ENCODE measurements around the gene NDUFS4.

DNA sequence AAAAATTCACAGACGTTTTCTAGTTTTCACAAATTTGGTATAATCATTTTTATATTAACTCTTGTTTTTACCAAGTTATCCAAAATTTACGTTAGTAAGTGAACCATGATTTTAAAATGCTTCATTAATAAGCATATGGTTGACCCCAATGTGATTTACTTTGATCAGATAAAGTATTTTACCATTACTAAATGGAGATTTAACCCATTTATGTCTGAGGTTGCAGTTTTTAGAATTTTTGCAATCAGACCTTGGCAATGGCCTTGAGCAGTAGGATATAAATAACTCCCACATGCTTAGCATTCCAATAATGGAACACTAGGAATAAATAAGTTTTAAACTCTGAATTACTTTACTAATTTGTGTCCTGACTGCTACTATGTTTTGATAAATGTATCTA, 84.6 kb downstream of the NDUFS4 start:
- no peak for TF ChIP-seq POLR2AphosphoS5 (IDR thresholded peaks at IDR 0.05; ENCODE audit: low read depth, low read length)
- TF ChIP-seq, protein P1, sequence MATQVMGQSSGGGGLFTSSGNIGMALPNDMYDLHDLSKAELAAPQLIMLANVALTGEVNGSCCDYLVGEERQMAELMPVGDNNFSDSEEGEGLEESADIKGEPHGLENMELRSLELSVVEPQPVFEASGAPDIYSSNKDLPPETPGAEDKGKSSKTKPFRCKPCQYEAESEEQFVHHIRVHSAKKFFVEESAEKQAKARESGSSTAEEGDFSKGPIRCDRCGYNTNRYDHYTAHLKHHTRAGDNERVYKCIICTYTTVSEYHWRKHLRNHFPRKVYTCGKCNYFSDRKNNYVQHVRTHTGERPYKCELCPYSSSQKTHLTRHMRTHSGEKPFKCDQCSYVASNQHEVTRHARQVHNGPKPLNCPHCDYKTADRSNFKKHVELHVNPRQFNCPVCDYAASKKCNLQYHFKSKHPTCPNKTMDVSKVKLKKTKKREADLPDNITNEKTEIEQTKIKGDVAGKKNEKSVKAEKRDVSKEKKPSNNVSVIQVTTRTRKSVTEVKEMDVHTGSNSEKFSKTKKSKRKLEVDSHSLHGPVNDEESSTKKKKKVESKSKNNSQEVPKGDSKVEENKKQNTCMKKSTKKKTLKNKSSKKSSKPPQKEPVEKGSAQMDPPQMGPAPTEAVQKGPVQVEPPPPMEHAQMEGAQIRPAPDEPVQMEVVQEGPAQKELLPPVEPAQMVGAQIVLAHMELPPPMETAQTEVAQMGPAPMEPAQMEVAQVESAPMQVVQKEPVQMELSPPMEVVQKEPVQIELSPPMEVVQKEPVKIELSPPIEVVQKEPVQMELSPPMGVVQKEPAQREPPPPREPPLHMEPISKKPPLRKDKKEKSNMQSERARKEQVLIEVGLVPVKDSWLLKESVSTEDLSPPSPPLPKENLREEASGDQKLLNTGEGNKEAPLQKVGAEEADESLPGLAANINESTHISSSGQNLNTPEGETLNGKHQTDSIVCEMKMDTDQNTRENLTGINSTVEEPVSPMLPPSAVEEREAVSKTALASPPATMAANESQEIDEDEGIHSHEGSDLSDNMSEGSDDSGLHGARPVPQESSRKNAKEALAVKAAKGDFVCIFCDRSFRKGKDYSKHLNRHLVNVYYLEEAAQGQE (IDR thresholded peaks at IDR 0.05; ENCODE audit: insufficient read depth in 1 of 2, low read depth in 2 of 2, low read length in 2 of 2): no peak
- TF ChIP-seq TAF1 (IDR thresholded peaks at IDR 0.05; ENCODE audit: borderline replicate concordance, insufficient read depth, low read length): no peak
- no peak for TF ChIP-seq FOXP2 (optimal IDR thresholded peaks at IDR 0.05; ENCODE audit: borderline replicate concordance, extremely low read depth, extremely low read length, insufficient read depth)
- TF ChIP-seq SIN3A (IDR thresholded peaks at IDR 0.05; ENCODE audit: borderline replicate concordance, insufficient read depth, low read length): no peak
